Cardiac septum (tissue), 1 donor: ENCODE data around the gene DHRS13. TPM values are rescaled to one million over a fixed set of nuclear protein-coding genes. Genes with fewer than 3 reads are reported as not detected.
A peak's percentile ranks its signal among the peaks of the same experiment; 100 is the strongest.
"Not testable (repeated sequence)": the region's sequence is repeated elsewhere in the genome, so short reads cannot be mapped to it uniquely, and the experiment has no call there.

Experiments
- DNase-seq: peaks from one replicate; pipeline ENCODE4 v3.0.0-alpha.2; 2020; ENCODE audit warnings: low spot score
- intact Hi-C: fragments of 100-400 bp; cut with DNase I; formaldehyde crosslinking; loops from one replicate; pipeline ENCODE4 v1.14.0; 2022
- total RNA-seq: library from RNA; stranded (reverse); fragmentation: NEBNext Ultra II Directional; extraction: Animal tissue kit (Norgen Biotek cat#: 25700); gene quantifications from one replicate; pipeline ENCODE4 v1.2.1, GENCODE V29; 2021
- donor health status: DM: no; HTN: no; CAD: no.

DHRS13 gene
- total RNA-seq, 1 donor from 2014 or later, result 3.0 TPM

- DNase-seq, result no peak
- intact Hi-C loops, result no loop called here
Measured at GRCh38 chr17:28907709-28908475, 5.0 kb upstream of the DHRS13 start.

GRCh38 chr17:28906706-28907438, 4.0 kb upstream of the DHRS13 start:
- no peak for DNase-seq
- intact Hi-C loops, result no loop called here

- intact Hi-C loops, result no loop called here
- DNase-seq, result no peak
Measured at GRCh38 chr17:28906276-28906675, 3.4 kb upstream of the DHRS13 start.

- intact Hi-C loops, result no loop called here
- no peak for DNase-seq
Measured at GRCh38 chr17:28904800-28905199, 1.9 kb upstream of the DHRS13 start.

- intact Hi-C loops, result not testable (repeated sequence)
Measured at GRCh38 chr17:28903546-28903841, 615 bp upstream of the DHRS13 start.

GRCh38 chr17:28901866-28902818, 737 bp downstream of the DHRS13 start:
- no peak for DNase-seq
- intact Hi-C loops, result loop anchor here (1.0 kb wide), 1 partner anchor 43 kb away; no protein-coding TSS in a partner anchor

More at GRCh38 chr17:28903546-28903841, 615 bp upstream of the DHRS13 start:
- not testable (repeated sequence) for DNase-seq

GRCh38 chr17:28900986-28901726, 1.7 kb downstream of the DHRS13 start:
- DNase-seq, result no peak
- intact Hi-C loops, result loop anchor here (1.0 kb wide), 1 partner anchor 44 kb away; no protein-coding TSS in a partner anchor

- DNase-seq, result peak; percentile 20
- intact Hi-C loops, result loop anchor here (5.0 kb wide), 1 partner anchor 57 kb away; the partner anchor contains the start of gene FAM222B
Measured at GRCh38 chr17:28899212-28899815, 3.6 kb downstream of the DHRS13 start.

GRCh38 chr17:28898527-28898955, 4.3 kb downstream of the DHRS13 start:
- DNase-seq, result no peak
- intact Hi-C loops, result loop anchor here (5.0 kb wide), 1 partner anchor 56 kb away; the partner anchor contains the start of gene FAM222B

- intact Hi-C loops, result loop anchor here (2.0 to 5.0 kb wide), 2 partner anchors 51 to 56 kb away; partner anchors contain the start of gene FAM222B
- DNase-seq, result peak; percentile 83
Measured at GRCh38 chr17:28897769-28898526, 4.9 kb downstream of the DHRS13 start.

- intact Hi-C loops, result loop anchor here (2.0 to 5.0 kb wide), 2 partner anchors 52 to 55 kb away; partner anchors contain the start of gene FAM222B
- DNase-seq, result peak; percentile 94
Measured at GRCh38 chr17:28896884-28897768, 5.8 kb downstream of the DHRS13 start, which contains the start of gene FLOT2. TSS of gene FLOT2 (minus strand) at chr17:28897733. CDS start at chr17:28897574, 159 bp downstream.

GRCh38 chr17:28896491-28896883, 6.4 kb downstream of the DHRS13 start:
- no peak for DNase-seq
- intact Hi-C loops, result loop anchor here (2.0 to 5.0 kb wide), 2 partner anchors 52 to 54 kb away; partner anchors contain the start of gene FAM222B

GRCh38 chr17:28895794-28896447, 7.0 kb downstream of the DHRS13 start:
- intact Hi-C loops, result loop anchor here (2.0 to 5.0 kb wide), 2 partner anchors 53 to 54 kb away; partner anchors contain the start of gene FAM222B
- no peak for DNase-seq

- intact Hi-C loops, result not testable (repeated sequence)
- DNase-seq, result peak; percentile 86
Measured at GRCh38 chr17:28893248-28894183, 9.4 kb downstream of the DHRS13 start.

GRCh38 chr17:28892024-28892423, 10.9 kb downstream of the DHRS13 start:
- DNase-seq, result no peak
- intact Hi-C loops, result no loop called here
